OCI-LY3 (cell line): ENCODE data around the gene ADGRG2.

Experiments used
- CTCF ChIP-seq: fragments of 200-600, 300-600 bp; sonication (generic); IDR thresholded peaks from 2 replicates; pipeline ENCODE4 v1.5.1; 2014; ENCODE audit warnings: antibody characterized with exemption, low read length, low read depth
- EZH2phosphoT487 ChIP-seq: fragments of 200-600 bp; shearing (Covaris generic); IDR thresholded peaks from 2 replicates; pipeline ENCODE4 v1.6.1; 2018; ENCODE audit warnings: antibody characterized with exemption, mixed run types, low read depth

GRCh38 chrX:19065535-19065934 lies 56.7 kb downstream of the ADGRG2 start:
- TF ChIP-seq CTCF = no peak
- no peak for TF ChIP-seq EZH2phosphoT487
